GM20431 (cell line): ENCODE results near the gene CD80.

Experiments
- in situ Hi-C: fragments of 300-500 bp; cut with MseI, MboI; formaldehyde crosslinking; loops from one replicate; pipeline ENCODE4 v1.15.0; 2020; ENCODE audit warnings: low sequenced_read_pairs; ENCODE audit not compliant: unreplicated experiment

The CD80 gene

DNA sequence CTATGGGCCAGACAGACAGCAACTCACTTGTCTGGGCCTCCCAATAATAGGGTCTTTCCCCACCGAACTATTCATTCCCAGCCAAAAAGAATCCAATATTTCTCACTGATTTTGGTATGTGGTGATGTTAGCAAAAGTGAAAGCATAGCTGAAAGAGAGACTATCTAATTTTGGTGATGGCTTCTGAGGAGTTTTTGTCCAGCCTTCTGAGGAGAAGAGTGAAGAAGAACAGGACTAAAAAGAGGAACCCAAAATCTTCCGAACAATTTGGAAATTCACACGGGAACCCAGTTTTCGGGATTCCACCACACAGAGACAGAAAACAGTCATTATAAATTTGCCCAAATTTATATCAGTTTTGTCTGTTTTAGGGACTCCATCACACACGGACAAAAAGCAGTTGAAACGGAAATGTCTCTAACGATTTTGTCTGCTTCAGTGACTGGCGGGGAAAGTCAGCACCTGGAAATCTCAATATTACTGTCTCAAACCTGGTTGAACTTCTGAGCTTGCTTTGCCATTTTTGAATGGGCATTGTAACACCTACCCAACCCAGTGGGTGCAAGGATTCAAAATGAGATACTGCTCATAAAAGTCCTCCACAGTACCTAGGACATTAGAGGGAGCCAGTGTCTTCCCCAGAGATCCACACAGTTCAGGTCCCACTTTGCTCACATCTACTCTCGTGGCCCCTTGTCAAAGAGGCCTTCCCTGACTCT is 9.1 kb downstream of the CD80 start:
- in situ Hi-C loops: no loop called here

DNA sequence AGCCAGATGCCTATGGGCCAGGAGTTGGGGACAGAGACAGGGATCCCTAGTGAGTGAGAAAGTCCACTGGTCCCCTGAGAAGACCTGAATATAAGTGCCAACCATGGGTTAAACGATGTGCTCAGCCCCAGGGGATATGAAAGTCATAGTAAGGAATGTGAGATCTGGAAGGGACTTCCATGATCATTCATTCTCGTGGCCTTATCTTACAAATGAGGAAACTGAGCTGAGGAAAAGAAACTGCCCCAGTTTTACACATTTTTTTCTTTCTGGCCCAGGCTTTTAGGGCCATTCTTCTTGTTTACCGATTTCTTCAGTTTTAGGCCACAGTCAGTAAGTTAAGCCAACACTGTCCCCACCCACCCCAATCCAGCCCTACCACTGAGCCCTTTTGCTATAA is 11.1 kb downstream of the CD80 start:
- in situ Hi-C loops: no loop called here

DNA sequence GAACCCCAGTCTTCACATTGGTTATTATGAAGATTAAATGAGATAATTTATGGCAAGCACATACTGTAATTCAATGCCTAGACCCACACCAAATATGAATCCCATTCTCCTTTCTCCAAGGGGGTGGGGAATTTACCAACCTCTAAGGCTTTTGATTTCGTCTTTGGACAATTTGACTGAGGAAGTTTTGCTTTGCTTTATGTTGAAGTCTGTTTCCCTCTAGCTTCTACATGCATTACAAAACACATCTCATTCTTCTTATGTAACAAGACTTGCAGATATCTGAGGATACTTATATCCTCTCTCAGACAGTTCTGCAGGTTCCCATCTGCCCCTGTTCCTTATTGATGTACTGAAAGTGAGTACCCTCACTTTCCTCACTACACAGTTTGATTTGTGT is 12.2 kb downstream of the CD80 start:
- in situ Hi-C loops: no loop called here

DNA sequence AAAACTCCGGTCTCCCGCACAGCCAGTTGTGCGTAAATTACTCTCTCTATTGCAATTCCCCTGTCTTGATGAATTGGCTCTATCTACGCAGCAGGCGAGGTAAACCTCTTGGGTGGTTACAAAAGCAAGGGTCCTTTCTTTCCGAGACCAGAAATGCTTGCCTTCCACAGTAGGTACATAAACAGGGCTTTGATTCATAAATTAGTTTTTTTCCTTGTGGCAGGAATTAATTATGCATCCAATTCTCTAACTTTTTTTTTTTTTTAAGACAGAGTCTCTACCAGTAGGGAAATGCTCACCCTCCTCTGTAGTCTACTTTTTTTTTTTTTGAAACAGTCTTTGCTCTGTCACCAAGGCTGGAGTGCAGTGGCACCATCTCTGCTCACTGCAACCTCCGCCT is 16.3 kb downstream of the CD80 start:
- in situ Hi-C loops: no loop called here

- in situ Hi-C loops: no loop called here
Observed at GRCh38 chr3:119542168-119542767, 17.1 kb downstream of the CD80 start.

GRCh38 chr3:119541547-119541946 is 17.9 kb downstream of the CD80 start:
- in situ Hi-C loops: no loop called here

DNA sequence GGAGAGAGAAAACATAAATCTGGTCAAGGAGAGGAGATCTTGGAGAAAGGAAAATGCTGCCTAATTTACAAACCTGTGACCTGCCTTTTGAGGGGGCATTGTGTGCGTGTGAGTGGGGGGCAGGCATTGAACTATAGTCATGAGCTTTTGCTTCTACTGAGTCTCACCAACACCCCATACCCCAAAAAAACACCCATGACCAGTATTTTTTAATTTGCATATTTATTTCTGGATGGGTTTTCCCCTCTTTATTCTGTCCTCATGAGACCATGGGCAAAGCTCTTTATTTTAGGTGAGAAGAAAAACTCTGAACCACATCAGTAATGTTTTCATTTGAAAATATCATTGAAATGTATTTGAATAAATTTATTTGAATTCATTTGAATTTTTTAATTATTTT is 20.6 kb downstream of the CD80 start:
- in situ Hi-C loops: no loop called here

DNA sequence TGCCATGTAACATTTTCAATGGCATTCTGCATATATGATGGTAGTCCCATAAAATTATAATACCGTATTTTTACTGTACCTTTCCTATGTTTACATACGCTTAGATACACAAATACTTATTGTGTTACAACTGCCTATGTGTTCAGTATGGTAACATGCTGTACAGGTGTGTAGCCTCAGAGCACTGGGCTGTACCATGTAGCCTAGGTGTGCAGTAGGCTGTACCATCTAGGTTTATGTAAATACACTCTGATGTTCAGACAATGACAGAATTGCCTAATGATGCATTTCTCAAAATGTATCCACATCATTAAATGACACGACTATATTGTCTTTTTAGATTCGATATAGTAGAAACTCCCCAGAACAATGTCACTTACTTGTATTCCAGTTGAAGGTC is 22.7 kb downstream of the CD80 start:
- in situ Hi-C loops: no loop called here

DNA sequence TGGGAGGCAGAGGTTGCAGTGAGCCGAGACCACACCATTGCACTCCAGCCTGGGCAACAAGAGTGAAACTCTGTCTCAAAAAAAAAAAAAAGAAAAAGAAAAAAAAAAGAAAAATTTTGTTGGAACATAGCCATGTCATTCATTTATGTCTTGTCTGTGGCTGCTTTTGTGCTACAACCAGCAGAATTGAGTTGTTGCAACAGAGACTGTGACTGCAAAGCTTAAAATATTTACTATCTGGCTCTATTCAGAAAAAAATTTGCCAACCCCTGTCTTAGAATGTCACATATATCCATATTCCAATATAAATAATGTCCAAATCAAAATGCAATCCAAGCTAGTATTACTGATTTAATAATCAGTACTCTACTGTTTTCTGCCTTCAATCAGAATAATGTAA is 25.1 kb downstream of the CD80 start:
- in situ Hi-C loops: no loop called here

- in situ Hi-C loops: no loop called here
Observed at GRCh38 chr3:119531151-119531550, 28.3 kb downstream of the CD80 start.

DNA sequence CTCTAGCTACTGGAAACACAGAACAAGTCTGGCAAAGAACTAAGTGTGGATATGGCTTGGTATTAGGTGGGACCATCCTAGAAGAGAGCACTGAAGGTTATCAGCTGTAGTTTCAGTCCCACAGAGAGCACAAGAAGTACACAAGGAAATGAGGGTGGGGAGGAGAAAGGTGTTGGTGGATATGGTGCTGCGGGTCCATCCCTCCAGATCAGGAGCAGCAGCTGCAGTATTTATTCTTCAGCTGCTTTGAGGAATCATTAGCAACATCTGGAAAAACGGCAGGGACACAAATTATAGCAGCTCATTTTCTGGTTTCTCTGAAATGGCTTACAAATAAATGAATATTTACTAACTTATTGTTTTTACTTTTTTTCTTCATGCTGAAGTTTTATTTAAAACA is 29.0 kb downstream of the CD80 start:
- in situ Hi-C loops: no loop called here

- in situ Hi-C loops: no loop called here
Observed at GRCh38 chr3:119529883-119530282, 29.5 kb downstream of the CD80 start.

DNA sequence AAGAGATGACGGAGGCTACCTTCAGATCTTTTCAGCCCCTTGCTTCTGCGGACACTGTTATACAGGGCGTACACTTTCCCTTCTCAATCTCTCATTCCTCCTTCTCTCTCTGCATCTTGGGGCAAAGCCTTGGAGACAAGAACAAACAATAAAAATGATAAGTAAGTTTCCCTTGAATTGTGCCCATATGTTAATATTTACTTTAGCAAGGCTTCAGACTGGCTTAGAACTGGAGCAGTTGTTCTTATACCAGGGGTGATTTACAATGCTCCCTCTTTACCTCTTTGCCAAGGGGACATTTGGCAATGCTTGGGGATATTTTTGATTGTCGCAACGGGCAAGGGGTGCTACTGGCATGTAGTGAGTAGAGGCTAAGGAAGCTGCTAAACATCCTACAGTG is 31.7 kb downstream of the CD80 start:
- in situ Hi-C loops: no loop called here

GRCh38 chr3:119524931-119525662 is 34.3 kb downstream of the CD80 start:
- in situ Hi-C loops: no loop called here

GRCh38 chr3:119518026-119518425 is 41.4 kb downstream of the CD80 start:
- in situ Hi-C loops: no loop called here

DNA sequence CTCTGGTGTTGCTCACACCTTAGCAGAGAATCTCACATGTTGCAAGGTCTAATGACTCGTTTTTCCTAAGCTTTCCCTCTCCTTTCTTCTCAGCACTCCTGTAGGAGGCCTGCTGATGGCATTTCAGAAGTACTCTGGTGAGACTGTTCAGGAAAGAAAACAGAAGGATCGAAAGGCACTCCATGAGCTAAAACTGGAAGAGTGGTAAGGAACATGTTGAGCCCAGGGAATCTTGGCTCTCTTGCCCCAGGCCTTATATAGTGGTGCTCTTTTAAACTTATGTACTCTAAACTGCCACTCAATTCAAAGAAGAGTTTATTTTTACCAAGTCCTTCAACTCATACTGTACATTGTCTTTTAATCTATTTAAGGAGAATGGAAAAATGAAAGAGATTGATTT is 42.3 kb downstream of the CD80 start:
- in situ Hi-C loops: no loop called here

- in situ Hi-C loops: no loop called here
Observed at GRCh38 chr3:119514637-119515036, 44.8 kb downstream of the CD80 start.

GRCh38 chr3:119510690-119511089 is 48.7 kb downstream of the CD80 start:
- in situ Hi-C loops: no loop called here

GRCh38 chr3:119508172-119508845 is 51.1 kb downstream of the CD80 start:
- in situ Hi-C loops: no loop called here

DNA sequence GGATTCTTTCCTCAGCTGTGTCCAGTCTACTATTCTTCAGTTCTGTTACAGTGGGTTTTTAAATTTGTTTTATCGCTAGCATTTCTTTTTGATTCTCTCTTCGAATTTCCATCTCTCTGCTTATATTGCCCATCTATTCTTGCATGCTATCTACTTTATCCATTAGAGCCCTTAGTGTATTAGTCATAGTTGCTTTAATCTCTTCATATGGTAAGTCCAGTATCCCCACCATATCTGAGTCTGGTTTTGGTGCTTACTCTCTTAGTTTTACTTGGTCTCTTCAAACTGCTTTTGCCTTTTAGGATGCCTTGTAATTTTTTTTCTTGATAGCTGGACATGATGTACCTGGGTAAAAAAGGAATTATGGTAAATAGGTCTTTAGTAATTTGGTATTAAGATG is 52.0 kb downstream of the CD80 start:
- in situ Hi-C loops: no loop called here

DNA sequence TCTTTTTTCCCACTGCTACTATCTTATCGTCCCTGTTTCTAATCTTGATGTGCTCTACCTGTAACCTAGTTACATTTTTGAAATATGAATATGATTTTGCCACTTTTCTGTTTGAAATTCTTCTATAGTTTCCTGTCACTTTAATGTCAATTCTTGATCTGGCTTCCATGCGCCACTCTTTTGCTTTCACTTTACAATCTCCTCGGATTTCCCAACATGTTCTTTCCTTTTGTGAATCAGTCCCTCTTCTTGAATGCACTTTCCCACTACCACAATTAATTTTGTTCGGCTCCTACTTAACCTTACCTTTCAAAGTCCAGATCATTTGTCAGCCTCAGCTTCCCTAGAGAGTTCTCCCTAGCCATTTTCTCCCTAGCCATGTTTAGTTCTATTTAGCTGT is 52.8 kb downstream of the CD80 start:
- in situ Hi-C loops: no loop called here
